ENCODE measurements around the gene FBXL15. TPM values are rescaled to one million over a fixed set of nuclear protein-coding genes. Genes with fewer than 3 reads are reported as not detected.

FBXL15 gene
- total RNA-seq, 1 experiment from 2014 or later = 24.6 TPM

GRCh38 chr10:102396730-102397151 is 23.9 kb upstream of the FBXL15 start:
- Mint-ChIP-seq H3K4me1 (peaks cover 21% of the 10 kb centered on the region), H3K27me3 (ENCODE audit: low read depth) (peaks cover 47% of the 10 kb centered on the region), H3K27ac (no peak overlapping the region), H3K9me3 (no peaks in the 10 kb centered on the region), H3K4me3 (peak overlapping the region; percentile 75), H3K36me3 (no peaks in the 10 kb centered on the region; the same call in 1 of the 2 replicates)
- no peak for TF ChIP-seq ZMAT4 (CRISPR knock-in tag; IDR thresholded peaks at IDR 0.05)
- no peak for TF ChIP-seq CBFB (CRISPR knock-in tag; IDR thresholded peaks at IDR 0.05; ENCODE audit: low read depth)
- TF ChIP-seq GTF2I (CRISPR knock-in tag; conservative IDR thresholded peaks at IDR 0.05) = no peak
- no peak for TF ChIP-seq MAX (CRISPR knock-in tag; IDR thresholded peaks at IDR 0.05)
- no peak for TF ChIP-seq MLX (CRISPR knock-in tag; IDR thresholded peaks at IDR 0.05)
- TF ChIP-seq RORB (CRISPR knock-in tag; IDR thresholded peaks at IDR 0.05) = no peak
- TF ChIP-seq NFYB (CRISPR knock-in tag; conservative IDR thresholded peaks at IDR 0.05; ENCODE audit: low read depth) = no peak
- TF ChIP-seq ZNF425 (CRISPR knock-in tag; conservative IDR thresholded peaks at IDR 0.05) = no peak
- no peak for DNase-seq (ENCODE audit: low spot score)
- ChIA-PET CTCF (interaction anchor here (1.3 to 9.1 kb wide), 9 partner anchors 13 to 167 kb away, joined by 4 to 115 read pairs (median 15); partner anchors contain the start of genes CUEDC2 and FBXL15), POLR2A (no interaction called here)
- ATAC-seq = no peak

- ChIA-PET CTCF (interaction anchor here (0.6 to 9.1 kb wide), 9 partner anchors 14 to 1378 kb away, joined by 3 to 115 read pairs (median 5); partner anchors contain the start of gene FBXL15), POLR2A (no interaction called here)
- peak overlapping the region; percentile 75; the same call in 1 of the 2 replicates for H3K4me3 Mint-ChIP-seq
- ATAC-seq (no peak), DNase-seq (ENCODE audit: low spot score) (no peak)
- no peaks in the 10 kb centered on the region for H3K9me3 Mint-ChIP-seq
- no peaks in the 10 kb centered on the region; the same call in 1 of the 2 replicates for H3K36me3 Mint-ChIP-seq
- no peak for TF ChIP-seq STAT6 (CRISPR knock-in tag; conservative IDR thresholded peaks at IDR 0.05; ENCODE audit: low read depth)
- no peak for TF ChIP-seq ZNF671 (CRISPR knock-in tag; IDR thresholded peaks at IDR 0.05)
- no peak for TF ChIP-seq IRF1 (CRISPR knock-in tag; IDR thresholded peaks at IDR 0.05)
- TF ChIP-seq CREB1 (CRISPR knock-in tag; IDR thresholded peaks at IDR 0.05) = no peak
- TF ChIP-seq ZSCAN18 (CRISPR knock-in tag; IDR thresholded peaks at IDR 0.05) = no peak
- no peak for TF ChIP-seq ELF4 (CRISPR knock-in tag; IDR thresholded peaks at IDR 0.05; ENCODE audit: low read depth)
- TF ChIP-seq SMAD4 (CRISPR knock-in tag; IDR thresholded peaks at IDR 0.05) = no peak
- no peak for TF ChIP-seq ATF1 (CRISPR knock-in tag; IDR thresholded peaks at IDR 0.05)
- TF ChIP-seq AFF4 (CRISPR knock-in tag; IDR thresholded peaks at IDR 0.05; ENCODE audit: borderline replicate concordance) = no peak
- no peak for TF ChIP-seq GABPB1 (CRISPR knock-in tag; IDR thresholded peaks at IDR 0.05)
- H3K27me3 Mint-ChIP-seq (ENCODE audit: low read depth) = peaks cover 40% of the 10 kb centered on the region
- H3K27ac Mint-ChIP-seq = no peak overlapping the region
- H3K4me1 Mint-ChIP-seq = peaks cover 16% of the 10 kb centered on the region
These were observed 23.1 kb upstream of the FBXL15 start for GRCh38 chr10:102397222-102398171.

All from WTC11 (cell line).